ENCODE measurements around the gene GRIN3A. TPM values are rescaled to one million over a fixed set of nuclear protein-coding genes. Genes with fewer than 3 reads are reported as not detected.

The GRIN3A gene
- total RNA-seq, 4 donors from 2014 or later: 0.39 TPM; not detected in 3

GRCh38 chr9:101636247-101636646 is 102.2 kb downstream of the GRIN3A start:
- Histone ChIP-seq H3K4me1 (no peaks in the 10 kb centered on the region), H3K9me3 (no peaks in the 10 kb centered on the region), H3K27ac (no peak overlapping the region), H3K36me3 (no peaks in the 10 kb centered on the region), H3K4me3 (no peak overlapping the region), H3K27me3 (no peaks in the 10 kb centered on the region)
- WGBS, 2 donors: 69 to 80% methylated on average over 3 of the region's 3 CpGs
- no peak for DNase-seq (ENCODE audit: low spot score in 2 of 2)
- no peak for TF ChIP-seq POLR2A (IDR thresholded peaks at IDR 0.05)
- no peak for TF ChIP-seq CTCF (IDR thresholded peaks at IDR 0.05)
- TF ChIP-seq EP300 (IDR thresholded peaks at IDR 0.05): no peak

GRCh38 chr9:101635473-101635872 is 103.0 kb downstream of the GRIN3A start:
- Histone ChIP-seq H3K27me3 (no peaks in the 10 kb centered on the region), H3K4me1 (no peaks in the 10 kb centered on the region), H3K36me3 (no peaks in the 10 kb centered on the region), H3K9me3 (no peaks in the 10 kb centered on the region), H3K27ac (no peak overlapping the region), H3K4me3 (no peak overlapping the region)
- 76 to 87% methylated on average over 1 of the region's 1 CpG for WGBS, 2 donors
- DNase-seq (ENCODE audit: low spot score in 2 of 2): no peak
- no peak for TF ChIP-seq EP300 (IDR thresholded peaks at IDR 0.05)
- no peak for TF ChIP-seq POLR2A (IDR thresholded peaks at IDR 0.05)
- no peak for TF ChIP-seq CTCF (IDR thresholded peaks at IDR 0.05)

- no peaks in the 10 kb centered on the region for H3K4me1 ChIP-seq
- H3K4me3 ChIP-seq: no peak overlapping the region
- whole genome bisulfite sequencing, 2 donors: 70 to 77% methylated on average over 4 of the region's 4 CpGs
- no peaks in the 10 kb centered on the region for H3K27me3 ChIP-seq
- TF ChIP-seq CTCF (IDR thresholded peaks at IDR 0.05) (no peak), EP300 (IDR thresholded peaks at IDR 0.05) (no peak), POLR2A (IDR thresholded peaks at IDR 0.05) (no peak)
- H3K9me3 ChIP-seq: no peaks in the 10 kb centered on the region
- DNase-seq (ENCODE audit: low spot score in 2 of 2): no peak
- no peaks in the 10 kb centered on the region for H3K36me3 ChIP-seq
- no peak overlapping the region for H3K27ac ChIP-seq
Observed at GRCh38 chr9:101634741-101635409, 103.6 kb downstream of the GRIN3A start.

- 89 to 95% methylated on average over 1 of the region's 1 CpG for WGBS, 2 donors
Observed at GRCh38 chr9:101632611-101633010, 105.8 kb downstream of the GRIN3A start.

More at GRCh38 chr9:101632611-101633010, 105.8 kb downstream of the GRIN3A start:
- Histone ChIP-seq H3K4me3 (no peak overlapping the region), H3K27me3 (no peaks in the 10 kb centered on the region), H3K27ac (no peak overlapping the region), H3K9me3 (no peaks in the 10 kb centered on the region), H3K4me1 (no peaks in the 10 kb centered on the region), H3K36me3 (no peaks in the 10 kb centered on the region)
- DNase-seq (ENCODE audit: low spot score in 2 of 2): no peak
- no peak for TF ChIP-seq CTCF (IDR thresholded peaks at IDR 0.05)
- no peak for TF ChIP-seq EP300 (IDR thresholded peaks at IDR 0.05)
- no peak for TF ChIP-seq POLR2A (IDR thresholded peaks at IDR 0.05)
